ENCODE data around the gene RNU5B-1.

The RNU5B-1 gene

DNA sequence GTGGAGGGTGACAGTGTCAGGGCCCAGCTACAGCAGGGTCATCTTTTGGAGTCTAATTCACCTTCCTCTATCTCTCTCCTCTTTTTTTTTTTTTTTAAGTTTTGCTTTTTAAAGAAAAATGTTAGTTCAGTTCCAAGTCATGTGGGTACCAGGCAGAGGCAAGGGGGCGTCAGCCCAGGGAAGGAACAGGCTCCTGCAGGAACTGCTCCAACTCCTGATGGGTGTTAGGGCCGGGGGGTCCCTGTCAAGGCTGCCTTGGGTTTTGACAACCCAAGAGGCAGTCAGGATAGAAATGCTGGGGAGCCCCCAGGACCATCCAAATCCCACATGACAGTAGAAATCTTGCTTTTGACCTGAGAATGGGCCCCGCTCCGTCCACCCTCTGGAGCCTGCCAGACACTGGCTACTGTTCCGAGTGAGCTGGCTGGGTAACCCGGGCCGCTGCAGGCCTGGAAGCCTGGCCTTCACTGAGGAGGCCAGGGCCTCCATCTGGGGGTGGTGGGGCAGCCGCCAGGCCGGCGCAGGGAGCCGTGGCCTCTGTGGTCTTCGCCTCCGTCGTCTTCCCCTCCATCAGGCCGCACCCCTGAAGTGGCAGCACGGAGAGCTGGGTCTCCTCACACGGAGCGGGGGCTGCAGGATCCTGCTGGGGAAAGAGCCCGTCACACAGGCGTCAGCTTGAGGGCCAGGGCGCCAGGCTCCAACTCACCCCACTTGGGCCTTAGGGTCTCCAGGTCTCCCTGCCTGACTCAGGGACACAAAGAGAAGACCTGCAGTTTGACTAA lies 24.2 kb downstream of the RNU5B-1 start:
- no peak for DNase-seq (ENCODE audit: low read depth)

DNA sequence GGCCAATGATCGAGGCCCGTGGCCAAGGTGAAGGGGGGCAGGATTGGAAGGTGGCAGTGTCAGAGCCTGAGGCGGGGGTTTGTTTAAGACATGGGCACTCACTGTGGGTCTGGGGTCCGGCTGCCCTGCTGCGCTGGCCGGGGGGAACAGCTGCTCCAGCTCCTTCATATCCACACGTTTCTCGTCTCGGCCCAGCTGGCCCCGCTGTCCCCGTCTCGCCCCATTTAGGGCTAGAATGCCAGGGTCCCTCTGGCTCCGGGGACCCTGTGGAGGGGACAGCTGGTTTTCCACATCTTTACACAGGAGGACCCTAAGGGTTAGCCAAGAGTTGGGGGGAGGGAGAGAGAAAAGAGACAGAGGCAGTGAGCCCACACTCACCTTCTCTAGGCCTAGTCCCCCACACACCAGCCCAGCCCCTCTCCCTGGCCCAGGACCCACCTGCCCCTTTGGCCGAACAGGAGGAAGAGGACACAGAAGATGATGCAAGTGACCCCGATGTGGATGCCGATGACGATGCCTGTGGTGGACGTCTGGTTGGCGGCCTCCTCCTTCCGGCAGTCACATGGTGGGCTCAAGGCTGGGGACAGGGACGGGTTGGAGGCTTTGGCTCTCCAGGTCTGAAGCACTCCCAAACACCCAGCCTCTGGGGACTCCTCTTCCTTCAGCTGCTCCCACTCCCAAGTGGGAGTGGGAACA lies 25.0 kb downstream of the RNU5B-1 start:
- DNase-seq (ENCODE audit: low read depth): no peak

- DNase-seq (ENCODE audit: low read depth): no peak
These were observed 25.7 kb downstream of the RNU5B-1 start for GRCh38 chr15:65329984-65330735.

DNA sequence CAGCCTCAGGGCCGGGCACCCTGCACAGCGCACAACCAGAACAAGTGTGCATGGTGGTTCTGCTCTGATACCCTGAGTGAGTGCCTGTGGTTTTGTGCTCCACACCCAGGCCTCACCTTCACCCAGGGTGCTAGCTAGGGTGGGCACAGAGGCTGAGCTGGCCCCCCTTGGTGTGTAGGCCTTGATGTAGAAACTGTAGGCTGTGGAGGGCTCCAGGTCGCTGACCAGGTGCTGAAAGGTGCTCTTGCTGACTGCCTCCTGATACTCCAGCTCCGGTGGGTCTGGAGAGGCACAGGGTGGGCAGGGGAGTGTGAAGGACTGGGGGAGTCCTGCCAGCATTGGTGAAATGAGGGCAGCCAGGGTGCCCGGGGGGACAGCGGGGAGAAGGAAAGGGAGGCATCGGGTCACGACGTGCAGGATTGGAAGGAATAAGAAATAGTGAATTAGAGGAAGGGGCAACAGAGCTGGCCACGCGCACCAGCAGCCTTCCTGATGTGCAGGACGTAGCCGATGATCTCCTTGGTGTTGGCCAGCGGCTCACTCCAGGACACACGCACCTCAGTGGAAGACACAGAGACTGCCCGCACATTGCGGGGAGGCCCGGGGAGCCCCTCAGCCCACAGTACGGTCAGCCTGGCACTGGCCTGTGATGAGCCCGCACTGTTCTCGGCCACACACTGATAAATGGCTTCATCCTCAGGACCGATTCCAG lies 26.6 kb downstream of the RNU5B-1 start:
- no peak for DNase-seq (ENCODE audit: low read depth)

DNA sequence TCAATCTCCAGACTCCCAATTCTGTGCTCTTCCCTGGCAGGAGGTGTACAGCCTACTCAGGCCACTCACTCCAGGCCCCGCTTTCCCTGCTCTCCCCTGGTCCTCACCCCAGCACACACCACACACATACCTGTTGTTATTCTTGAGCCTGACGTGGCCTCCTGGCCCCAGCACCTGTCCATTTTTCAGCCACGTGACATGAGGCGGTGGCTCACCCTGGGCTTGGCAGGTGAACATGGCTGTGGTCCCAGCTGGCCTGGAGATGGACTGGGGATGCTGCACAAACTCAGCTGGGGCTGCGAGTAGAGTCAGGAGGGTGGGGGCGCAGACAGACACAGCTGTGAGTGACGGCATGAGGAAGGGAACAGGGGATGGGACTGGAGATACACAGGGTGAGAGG lies 27.3 kb downstream of the RNU5B-1 start:
- no peak for DNase-seq (ENCODE audit: low read depth)

GRCh38 chr15:65332391-65333147 lies 28.1 kb downstream of the RNU5B-1 start:
- no peak for DNase-seq (ENCODE audit: low read depth)

DNA sequence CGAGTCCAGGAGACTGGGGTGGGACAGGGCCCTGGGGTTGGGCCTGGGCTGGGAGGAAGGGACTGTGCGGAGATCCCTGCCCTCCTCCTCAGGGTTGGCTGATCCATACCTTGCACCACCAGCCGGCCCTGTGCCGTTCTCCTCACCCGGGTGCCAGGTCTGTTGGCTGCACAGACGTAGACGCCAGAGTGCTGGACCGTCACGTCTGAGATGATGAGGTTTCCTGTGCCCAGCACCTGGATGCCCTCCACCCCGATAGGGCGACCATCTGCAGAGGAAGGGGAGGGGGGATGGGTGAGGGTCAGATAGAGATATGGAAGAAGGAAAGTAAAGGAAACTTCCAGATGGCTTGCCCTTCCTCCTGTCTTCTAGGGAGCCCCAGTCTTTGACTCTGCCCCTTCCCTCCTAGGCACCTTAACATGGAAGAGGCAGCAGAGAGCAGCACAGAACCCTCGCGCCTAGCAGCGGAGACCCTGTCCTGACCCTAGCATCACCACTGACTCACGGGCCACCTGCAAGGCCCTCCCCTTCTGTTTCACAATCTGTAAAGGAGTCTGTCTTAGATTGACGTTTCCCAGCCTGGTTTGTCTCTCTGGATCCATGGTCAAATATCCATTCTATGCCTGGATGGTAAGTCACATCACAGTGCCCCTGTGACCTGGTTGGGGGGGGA lies 28.8 kb downstream of the RNU5B-1 start:
- DNase-seq (ENCODE audit: low read depth): no peak

- DNase-seq (ENCODE audit: low read depth): no peak
These were observed 29.4 kb downstream of the RNU5B-1 start for GRCh38 chr15:65333856-65334255.

DNA sequence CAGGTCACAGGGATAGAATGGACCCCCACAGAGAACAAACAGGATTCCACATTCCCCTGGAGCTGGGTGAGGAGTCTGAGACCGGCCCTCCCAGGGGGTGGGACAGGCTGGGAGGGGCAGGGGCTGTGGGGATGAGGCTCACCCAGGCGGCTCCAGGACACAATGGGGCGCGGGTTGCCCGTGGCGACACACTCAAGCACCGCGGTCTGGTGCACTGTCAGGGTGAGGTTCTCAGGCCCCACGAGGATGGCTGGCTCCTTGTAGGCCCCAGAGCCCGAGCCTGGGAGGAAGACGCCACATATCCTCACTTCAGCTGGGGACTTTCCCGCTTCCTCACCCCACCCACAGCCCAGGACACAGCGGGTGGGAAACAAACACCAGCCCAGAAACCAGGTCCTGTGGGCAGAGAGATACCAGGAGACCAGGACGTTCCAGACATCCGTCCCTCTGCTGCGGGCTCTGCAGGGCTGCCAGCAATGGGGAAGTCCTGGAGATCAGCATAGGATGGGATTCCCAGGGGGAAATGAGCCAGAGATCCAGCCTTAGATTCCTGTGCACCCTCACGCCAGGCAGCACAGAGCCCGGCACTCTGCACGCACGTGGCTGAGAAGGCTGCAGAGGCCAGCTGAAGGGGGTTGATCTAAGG lies 30.2 kb downstream of the RNU5B-1 start:
- DNase-seq (ENCODE audit: low read depth): no peak

GRCh38 chr15:65335278-65336055 lies 31.0 kb downstream of the RNU5B-1 start:
- DNase-seq (ENCODE audit: low read depth): no peak

DNA sequence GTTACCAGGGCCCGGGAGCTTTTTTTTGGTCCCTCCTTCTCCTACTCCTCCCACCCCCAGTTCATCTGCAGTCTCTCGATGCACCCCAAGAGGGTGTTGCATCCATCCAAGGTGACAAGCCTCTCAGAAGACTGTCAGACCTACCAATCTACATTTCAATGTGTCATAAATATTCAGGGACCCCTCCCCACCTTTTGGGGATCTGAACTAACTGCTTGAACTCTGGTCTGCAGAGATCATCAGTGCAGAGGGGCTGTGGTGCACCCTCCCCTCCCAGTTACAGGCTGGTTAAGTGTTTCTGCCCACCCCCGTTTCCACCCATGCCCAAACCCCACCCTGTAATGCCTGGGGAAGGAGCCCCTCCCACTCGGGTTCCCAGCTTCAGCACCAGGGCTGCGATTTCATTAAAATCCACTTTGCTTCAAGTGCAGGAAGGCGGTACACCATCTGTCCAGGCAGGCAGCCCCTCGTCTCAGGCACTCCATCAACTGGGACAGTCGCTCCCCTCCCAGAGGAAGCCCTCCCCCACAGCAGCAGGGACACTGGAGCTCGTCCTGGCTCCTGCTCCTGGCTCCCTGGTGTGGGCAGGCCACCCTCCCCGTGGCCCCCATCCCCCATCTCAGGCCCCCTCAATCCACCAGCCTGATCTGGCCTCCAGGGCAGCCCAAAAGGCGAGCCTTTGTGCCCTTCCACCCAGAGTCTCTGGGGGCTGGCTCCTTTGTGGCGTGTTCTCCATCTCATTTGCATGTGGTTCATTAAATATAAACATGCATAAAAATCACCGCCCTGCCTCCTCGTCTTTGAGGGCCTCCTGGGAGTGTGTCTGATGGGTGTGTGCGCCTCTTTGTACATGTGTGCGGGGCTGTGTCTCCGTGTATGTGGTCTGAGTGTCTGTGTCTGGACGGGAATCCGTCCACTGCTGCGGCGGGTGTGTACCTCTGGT lies 32.3 kb downstream of the RNU5B-1 start:
- no peak for DNase-seq (ENCODE audit: low read depth)

- DNase-seq (ENCODE audit: low read depth): no peak
These were observed 33.1 kb downstream of the RNU5B-1 start for GRCh38 chr15:65337436-65338070.

DNA sequence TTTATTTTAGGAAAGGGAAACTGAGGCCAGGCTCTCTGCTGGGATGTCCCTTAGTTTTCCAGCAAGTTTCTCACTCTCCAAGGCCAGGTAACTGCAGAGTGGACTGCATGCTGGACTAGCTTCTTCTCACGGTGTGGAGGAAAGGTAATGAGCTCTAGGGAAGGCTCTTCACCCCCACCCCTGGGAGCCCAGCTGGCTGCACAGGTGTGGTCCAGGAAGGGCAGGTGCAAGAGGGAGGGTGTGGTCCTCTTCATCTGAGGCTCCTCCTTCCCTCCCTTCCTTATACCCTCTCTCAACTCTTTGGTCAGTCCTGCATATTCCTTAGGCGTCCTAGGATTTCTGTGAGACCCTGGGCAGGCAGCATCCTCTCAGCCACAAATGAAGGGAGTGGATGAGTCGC lies 33.9 kb downstream of the RNU5B-1 start:
- no peak for DNase-seq (ENCODE audit: low read depth)

DNA sequence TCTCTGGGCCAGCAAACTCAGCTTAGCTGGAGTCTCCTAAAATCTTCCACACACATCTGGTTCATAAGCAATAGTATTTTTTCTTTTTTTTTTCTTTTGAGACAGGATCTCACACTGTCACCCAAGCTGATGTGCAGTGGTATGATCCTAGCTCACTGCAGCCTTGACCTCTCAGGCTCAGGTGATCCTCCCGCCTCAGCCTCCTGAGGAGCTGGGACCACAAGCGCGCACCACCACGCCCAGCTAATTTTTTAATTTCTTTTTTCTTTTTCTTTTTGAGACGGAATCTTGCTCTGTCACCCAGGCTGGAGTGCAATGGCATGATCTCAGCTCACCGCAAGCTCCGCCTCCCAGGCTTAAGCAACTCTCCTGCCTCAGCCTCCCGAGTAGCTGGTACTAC lies 34.3 kb downstream of the RNU5B-1 start:
- DNase-seq (ENCODE audit: low read depth): no peak

- DNase-seq (ENCODE audit: low read depth): no peak
These were observed 34.9 kb downstream of the RNU5B-1 start for GRCh38 chr15:65339416-65339815.

GRCh38 chr15:65339920-65340319 lies 35.4 kb downstream of the RNU5B-1 start:
- no peak for DNase-seq (ENCODE audit: low read depth)

DNA sequence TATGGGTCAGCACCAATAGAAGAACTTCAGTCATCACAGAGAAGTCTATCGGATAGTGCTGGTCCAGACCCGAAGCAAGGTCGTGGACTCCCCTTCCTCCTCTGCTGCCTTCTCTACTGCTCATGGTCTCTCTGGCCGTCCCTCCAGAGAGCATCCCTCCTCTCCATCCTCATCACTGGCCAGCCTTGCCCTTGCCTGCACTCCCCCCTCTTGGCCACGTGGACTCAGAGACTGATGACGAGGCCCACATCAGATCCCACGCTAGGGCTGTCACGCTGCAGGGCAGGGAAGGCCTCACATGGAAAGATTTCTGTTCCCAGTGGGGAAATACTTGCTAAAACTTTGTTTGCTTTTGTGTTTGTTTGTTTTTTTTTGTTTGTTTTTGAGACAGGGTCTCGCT lies 38.0 kb downstream of the RNU5B-1 start:
- DNase-seq (ENCODE audit: low read depth): no peak

- DNase-seq (ENCODE audit: low read depth): no peak
These were observed 39.0 kb downstream of the RNU5B-1 start for GRCh38 chr15:65343374-65343981.

Measured in stimulated activated CD8-positive, alpha-beta memory T cell treated with anti-CD3 and anti-CD28 coated beads, Interleukin-7, amount 100 ng/mL, for 24 hours (primary cell).